Mesodermal cell (in vitro differentiated cells): Measurements from ENCODE around the gene TMEM126A.

Experiments used
- H3K27ac ChIP-seq: 2 replicates; pipeline ENCODE4 v1.7.0; 2013; ENCODE audit warnings: mild to moderate bottlenecking, low read depth, low read length, moderate library complexity; ENCODE audit not compliant: severe bottlenecking
- H3K36me3 ChIP-seq: 2 replicates; pipeline ENCODE4 v1.7.1; 2013; ENCODE audit warnings: mild to moderate bottlenecking, low read length, moderate library complexity; ENCODE audit not compliant: control insufficient read depth, insufficient read depth
- H3K4me1 ChIP-seq: one replicate; pipeline ENCODE4 v1.7.1; 2013; ENCODE audit warnings: mild to moderate bottlenecking, low read length; ENCODE audit not compliant: insufficient read depth, control insufficient read depth, poor library complexity, severe bottlenecking
- H3K4me3 ChIP-seq: 2 replicates; pipeline ENCODE4 v1.7.0; 2013; ENCODE audit warnings: low read length, control low read depth, mild to moderate bottlenecking; ENCODE audit not compliant: insufficient read depth, poor library complexity, severe bottlenecking; ENCODE audit errors: extremely low read depth
- H3K9me3 ChIP-seq: 2 replicates; pipeline ENCODE4 v1.7.1; 2013; ENCODE audit warnings: mild to moderate bottlenecking, low read length, moderate library complexity; ENCODE audit not compliant: control insufficient read depth
- WGBS, 2 experiments: methylation state at CpG; one replicate each; pipeline ENCODE4 v1.1.5; 2013; ENCODE audit warnings: missing lambda C conversion rate in 2 of 2; ENCODE audit not compliant: insufficient coverage in 2 of 2; 5-methylcytosine and 5-hydroxymethylcytosine counted together

Gene TMEM126A

GRCh38 chr11:85672105-85672902 is 24.5 kb downstream of the TMEM126A start:
- Histone ChIP-seq H3K9me3 (peaks cover 5% of the 10 kb centered on the region), H3K4me1 (no peaks in the 10 kb centered on the region), H3K27ac (no peak overlapping the region), H3K36me3 (no peaks in the 10 kb centered on the region), H3K4me3 (no peak overlapping the region)
- 77 to 87% methylated on average over 7 of the region's 8 CpGs for WGBS, 2 experiments

GRCh38 chr11:85673393-85673792 is 25.6 kb downstream of the TMEM126A start:
- Histone ChIP-seq H3K27ac (no peak overlapping the region), H3K9me3 (peaks cover 5% of the 10 kb centered on the region), H3K4me3 (no peak overlapping the region), H3K4me1 (no peaks in the 10 kb centered on the region), H3K36me3 (no peaks in the 10 kb centered on the region)
- 100% methylated on average over 2 of the region's 3 CpGs; no CpG with 5 or more reads in 1 of the 2 experiments for WGBS, 2 experiments

- no peaks in the 10 kb centered on the region for H3K4me1 ChIP-seq
- no peaks in the 10 kb centered on the region for H3K36me3 ChIP-seq
- no peak overlapping the region for H3K27ac ChIP-seq
- no peak overlapping the region for H3K4me3 ChIP-seq
- 71 to 94% methylated on average over 1 to 2 of the region's 4 CpGs for WGBS, 2 experiments
- no peaks in the 10 kb centered on the region for H3K9me3 ChIP-seq
Observed at GRCh38 chr11:85679576-85679975, 31.8 kb downstream of the TMEM126A start.

GRCh38 chr11:85680897-85681296 is 33.1 kb downstream of the TMEM126A start:
- WGBS, 2 experiments, result 75 to 91% methylated on average over 1 of the region's 1 CpG
- H3K36me3 ChIP-seq, result no peaks in the 10 kb centered on the region
- no peaks in the 10 kb centered on the region for H3K9me3 ChIP-seq
- no peak overlapping the region for H3K4me3 ChIP-seq
- H3K4me1 ChIP-seq, result no peaks in the 10 kb centered on the region
- H3K27ac ChIP-seq, result no peak overlapping the region

GRCh38 chr11:85682330-85683305 is 34.9 kb downstream of the TMEM126A start:
- 94 to 98% methylated on average over 35 to 42 of the region's 43 CpGs for WGBS, 2 experiments

GRCh38 chr11:85685125-85685819 is 37.5 kb downstream of the TMEM126A start:
- 92 to 96% methylated on average over 15 of the region's 15 CpGs for WGBS, 2 experiments
- Histone ChIP-seq H3K9me3 (no peaks in the 10 kb centered on the region), H3K4me3 (no peak overlapping the region), H3K27ac (peak overlapping the region; percentile 11), H3K4me1 (no peaks in the 10 kb centered on the region), H3K36me3 (no peaks in the 10 kb centered on the region)

More at GRCh38 chr11:85682330-85683305, 34.9 kb downstream of the TMEM126A start:
- H3K27ac ChIP-seq, result no peak overlapping the region
- H3K4me3 ChIP-seq, result no peak overlapping the region
- no peaks in the 10 kb centered on the region for H3K4me1 ChIP-seq
- H3K9me3 ChIP-seq, result no peaks in the 10 kb centered on the region
- no peaks in the 10 kb centered on the region for H3K36me3 ChIP-seq

GRCh38 chr11:85685820-85686459 is 38.2 kb downstream of the TMEM126A start, which contains the start of gene CCDC89:
TSS of gene CCDC89 (minus strand) at chr11:85686195. CDS start at chr11:85686130, 65 bp downstream.
- no peak within 1 kb of the TSS for H3K4me3 ChIP-seq
- H3K27ac ChIP-seq, result peak within 1 kb of the TSS; percentile 11

GRCh38 chr11:85694385-85694980 is 46.7 kb downstream of the TMEM126A start:
- H3K4me1 ChIP-seq, result no peaks in the 10 kb centered on the region
- H3K9me3 ChIP-seq, result no peaks in the 10 kb centered on the region
- H3K36me3 ChIP-seq, result no peaks in the 10 kb centered on the region
- no peak overlapping the region for H3K4me3 ChIP-seq
- no peak overlapping the region for H3K27ac ChIP-seq
- 100% methylated on average over 1 of the region's 1 CpG; no CpG with 5 or more reads in 1 of the 2 experiments for WGBS, 2 experiments

More at GRCh38 chr11:85685820-85686459, 38.2 kb downstream of the TMEM126A start, which contains the start of gene CCDC89:
- Histone ChIP-seq H3K4me1 (no peaks in the 10 kb centered on the region), H3K9me3 (no peaks in the 10 kb centered on the region), H3K36me3 (no peaks in the 10 kb centered on the region)
- WGBS, 2 experiments, result 91 to 96% methylated on average over 11 to 12 of the region's 13 CpGs

- Histone ChIP-seq H3K9me3 (no peaks in the 10 kb centered on the region), H3K27ac (no peak overlapping the region), H3K36me3 (no peaks in the 10 kb centered on the region), H3K4me3 (no peak overlapping the region), H3K4me1 (no peaks in the 10 kb centered on the region)
Observed at GRCh38 chr11:85695546-85695945, 47.8 kb downstream of the TMEM126A start.
